ENCODE results near the gene KRT39. TPM values are rescaled to one million over a fixed set of nuclear protein-coding genes. Genes with fewer than 3 reads are reported as not detected.
A peak's percentile ranks its signal among the peaks of the same experiment; 100 is the strongest.

Gene KRT39
- polyA plus RNA-seq, 3 donors, result not detected

GRCh38 chr17:40967582-40967981, 834 bp upstream of the KRT39 start:
- Mint-ChIP-seq H3K9me3 (peaks cover 2 to 13% (median 4%) of the 10 kb centered on the region in 7 donors), H3K36me3 (no peaks in the 10 kb centered on the region), H3K27me3 (ENCODE audit: low read depth in 3 of 3) (peaks cover 3 to 13% (median 3%) of the 10 kb centered on the region in 3 donors), H3K27ac (no peak overlapping the region), H3K4me1 (no peaks in the 10 kb centered on the region), H3K4me3 (no peak overlapping the region)
- no peak overlapping the region for H3K9ac ChIP-seq (ENCODE audit: insufficient read depth, low read length, poor library complexity, severe bottlenecking)
- TF ChIP-seq, protein P1, sequence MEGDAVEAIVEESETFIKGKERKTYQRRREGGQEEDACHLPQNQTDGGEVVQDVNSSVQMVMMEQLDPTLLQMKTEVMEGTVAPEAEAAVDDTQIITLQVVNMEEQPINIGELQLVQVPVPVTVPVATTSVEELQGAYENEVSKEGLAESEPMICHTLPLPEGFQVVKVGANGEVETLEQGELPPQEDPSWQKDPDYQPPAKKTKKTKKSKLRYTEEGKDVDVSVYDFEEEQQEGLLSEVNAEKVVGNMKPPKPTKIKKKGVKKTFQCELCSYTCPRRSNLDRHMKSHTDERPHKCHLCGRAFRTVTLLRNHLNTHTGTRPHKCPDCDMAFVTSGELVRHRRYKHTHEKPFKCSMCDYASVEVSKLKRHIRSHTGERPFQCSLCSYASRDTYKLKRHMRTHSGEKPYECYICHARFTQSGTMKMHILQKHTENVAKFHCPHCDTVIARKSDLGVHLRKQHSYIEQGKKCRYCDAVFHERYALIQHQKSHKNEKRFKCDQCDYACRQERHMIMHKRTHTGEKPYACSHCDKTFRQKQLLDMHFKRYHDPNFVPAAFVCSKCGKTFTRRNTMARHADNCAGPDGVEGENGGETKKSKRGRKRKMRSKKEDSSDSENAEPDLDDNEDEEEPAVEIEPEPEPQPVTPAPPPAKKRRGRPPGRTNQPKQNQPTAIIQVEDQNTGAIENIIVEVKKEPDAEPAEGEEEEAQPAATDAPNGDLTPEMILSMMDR (IDR thresholded peaks at IDR 0.05), result no peak
- no peak overlapping the region for H3K4me2 ChIP-seq (replicated peaks; ENCODE audit: extremely low read depth, low read length, poor library complexity, severe bottlenecking)
- no CpG with 5 or more reads among the region's 1 CpG for WGBS (ENCODE audit: insufficient coverage)
- intact Hi-C loops (cut with micrococcal nuclease), result no loop called here
- H3K4me3 ChIP-seq (replicated peaks in 1 of 3; ENCODE audit: low read depth in 2 of 3, low read length in 3 of 3), result no peak overlapping the region
- no peaks in the 10 kb centered on the region for H3K27me3 ChIP-seq (ENCODE audit: control insufficient read depth in 2 of 2, insufficient read depth in 2 of 2, low read length in 2 of 2)
- no peak for DNase-seq
- no peaks in the 10 kb centered on the region for H3K36me3 ChIP-seq (replicated peaks in 1 of 2; ENCODE audit: control insufficient read depth in 1 of 2, insufficient read depth in 2 of 2, low read length in 2 of 2)
- H3K4me1 ChIP-seq (ENCODE audit: control insufficient read depth in 1 of 2, insufficient read depth in 2 of 2, low read length in 2 of 2), result no peaks in the 10 kb centered on the region
- H3K79me2 ChIP-seq (ENCODE audit: insufficient read depth, low read length), result no peaks in the 10 kb centered on the region
- no peaks in the 10 kb centered on the region for H4K20me1 ChIP-seq (ENCODE audit: insufficient read depth, low read length)
- H3K9me3 ChIP-seq (replicated peaks in 1 of 2; ENCODE audit: control insufficient read depth in 1 of 2, insufficient read depth in 1 of 2, low read length in 2 of 2), result peaks cover 4 to 5% of the 10 kb centered on the region in 2 donors
- no peak overlapping the region for H2AFZ ChIP-seq (ENCODE audit: insufficient read depth, low read depth, low read length, poor library complexity, severe bottlenecking)
- no peak overlapping the region for H3K27ac ChIP-seq (ENCODE audit: low read depth in 1 of 2, low read length in 2 of 2)

- no peak overlapping the region for H3K4me3 ChIP-seq (replicated peaks in 1 of 3; ENCODE audit: low read depth in 2 of 3, low read length in 3 of 3)
- H4K20me1 ChIP-seq (ENCODE audit: insufficient read depth, low read length), result no peaks in the 10 kb centered on the region
- no peaks in the 10 kb centered on the region for H3K79me2 ChIP-seq (ENCODE audit: insufficient read depth, low read length)
- no peaks in the 10 kb centered on the region for H3K36me3 ChIP-seq (replicated peaks in 1 of 2; ENCODE audit: control insufficient read depth in 1 of 2, insufficient read depth in 2 of 2, low read length in 2 of 2)
- H2AFZ ChIP-seq (ENCODE audit: insufficient read depth, low read depth, low read length, poor library complexity, severe bottlenecking), result no peak overlapping the region
- TF ChIP-seq, protein P1 (IDR thresholded peaks at IDR 0.05), result peak; percentile 86
- H3K4me2 ChIP-seq (replicated peaks; ENCODE audit: extremely low read depth, low read length, poor library complexity, severe bottlenecking), result no peak overlapping the region
- no peak overlapping the region for H3K27ac Mint-ChIP-seq
- H3K4me1 ChIP-seq (ENCODE audit: control insufficient read depth in 1 of 2, insufficient read depth in 2 of 2, low read length in 2 of 2), result no peaks in the 10 kb centered on the region
- H3K4me3 Mint-ChIP-seq, result no peak overlapping the region
- H3K4me1 Mint-ChIP-seq, result peaks cover 3% of the 10 kb centered on the region
- intact Hi-C loops (cut with micrococcal nuclease), result no loop called here
- H3K27me3 Mint-ChIP-seq (ENCODE audit: low read depth in 3 of 3), result peaks cover 3 to 10% (median 10%) of the 10 kb centered on the region in 3 donors
- no peak overlapping the region for H3K9ac ChIP-seq (ENCODE audit: insufficient read depth, low read length, poor library complexity, severe bottlenecking)
- WGBS (ENCODE audit: insufficient coverage), result no CpG with 5 or more reads among the region's 1 CpG
- H3K27ac ChIP-seq (ENCODE audit: low read depth in 1 of 2, low read length in 2 of 2), result no peak overlapping the region
- H3K9me3 ChIP-seq (replicated peaks in 1 of 2; ENCODE audit: control insufficient read depth in 1 of 2, insufficient read depth in 1 of 2, low read length in 2 of 2), result peaks cover 4 to 5% of the 10 kb centered on the region in 2 donors
- DNase-seq, result peak in 2 of 3 donors; percentile 18 to 37
- H3K9me3 Mint-ChIP-seq, result peaks cover 2 to 13% (median 4%) of the 10 kb centered on the region in 7 donors
- no peaks in the 10 kb centered on the region for H3K27me3 ChIP-seq (ENCODE audit: control insufficient read depth in 2 of 2, insufficient read depth in 2 of 2, low read length in 2 of 2)
- H3K36me3 Mint-ChIP-seq, result no peaks in the 10 kb centered on the region
These were observed 2.9 kb downstream of the KRT39 start for GRCh38 chr17:40963838-40964237.

All from CD14-positive monocyte (primary cell).